A549 (cell line): ENCODE measurements around the gene WIF1. TPM values are rescaled to one million over a fixed set of nuclear protein-coding genes. Genes with fewer than 3 reads are reported as not detected.

Experiments
- ATAC-seq, 2 experiments: fragments of 200-7000 bp in 1 of 2; fragments of >200 bp in 1 of 2; cut with Nextera tagmentation in 1 of 2; cut with Tn5 transposase in 1 of 2; 3 replicates each; pipeline versions ENCODE4 v1.8.0 to v1.9.1; 2018 to 2020; ENCODE audit warnings: mild to moderate bottlenecking in 1 of 2, moderate library complexity in 1 of 2
- CTCF ChIA-PET: fragments of 300-600 bp; sonication (Branson Sonifier 250); formaldehyde crosslinking; extraction: SDS; loops from one replicate; lab custom pipeline; 2021; ENCODE audit warnings: antibody characterized with exemption, inconsistent platforms; lab: Yijun Ruan, JAX
- POLR2A ChIA-PET: fragments of 350-600 bp; formaldehyde crosslinking; extraction: SDS; loops from one replicate; lab custom pipeline; 2021; ENCODE audit warnings: antibody characterized with exemption, inconsistent platforms; lab: Yijun Ruan, JAX
- DNase-seq, 2 experiments: peaks; one replicate each; pipeline versions ENCODE4 v3.0.0 to v3.0.0-alpha.2; 2011 to 2016; ENCODE audit warnings: low read depth in 1 of 2, low spot score in 1 of 2
- FAIRE-seq: peaks from 2 replicates; lab custom pipeline; 2011; peaks lifted over from hg19 to GRCh38; lab: Jason Lieb, UNC
- H3K27ac ChIP-seq, 2 experiments: fragments of >200 bp; sonication (Bioruptor Twin); formaldehyde crosslinking; 3 replicates each; pipeline ENCODE4 v1.5.1; 2016 to 2017
- H3K4me1 ChIP-seq: fragments of >200 bp; sonication (Bioruptor Twin); formaldehyde crosslinking; 3 replicates; pipeline ENCODE4 v1.6.1; 2016
- H3K4me2 ChIP-seq: fragments of >200 bp; sonication (Bioruptor Twin); formaldehyde crosslinking; 3 replicates; pipeline ENCODE4 v1.6.1; 2016
- H3K4me3 ChIP-seq: fragments of >200 bp; sonication (Bioruptor Twin); formaldehyde crosslinking; 3 replicates; pipeline ENCODE4 v1.5.1; 2016
- H3K9me3 ChIP-seq: fragments of >200 bp; sonication (Bioruptor Twin); formaldehyde crosslinking; 3 replicates; pipeline ENCODE4 v1.6.1; 2016
- BHLHE40 ChIP-seq: IDR thresholded peaks from 2 replicates; pipeline ENCODE4 v1.6.1; 2012; ENCODE audit warnings: low read depth, low read length, inconsistent platforms
- CBX2 ChIP-seq: fragments of 200-600 bp; sonication (generic); IDR thresholded peaks from 2 replicates; pipeline ENCODE4 v1.6.1; 2016; ENCODE audit warnings: low read depth, mild to moderate bottlenecking, borderline replicate concordance
- CHD4 ChIP-seq: fragments of 200-600 bp; sonication (generic); IDR thresholded peaks from 2 replicates; pipeline ENCODE4 v1.6.1; 2016; ENCODE audit warnings: antibody characterized with exemption, mild to moderate bottlenecking, borderline replicate concordance
- EHF ChIP-seq: fragments of 250-450 bp; sonication (Bioruptor Pico); IDR thresholded peaks from 2 replicates; pipeline ENCODE4 v1.5.0; 2020; ENCODE audit warnings: mild to moderate bottlenecking
- EHMT2 ChIP-seq: fragments of 200-600 bp; sonication (generic); IDR thresholded peaks from 2 replicates; pipeline ENCODE4 v1.6.1; 2016; ENCODE audit warnings: antibody characterized with exemption, low read depth, mild to moderate bottlenecking, moderate library complexity
- EP300 ChIP-seq, 2 experiments: fragments of >200 bp; sonication (Bioruptor Twin); formaldehyde crosslinking; IDR thresholded peaks; 2 replicates in 1 of 2; 3 replicates in 1 of 2; pipeline ENCODE4 v1.6.1; 2016 to 2017
- ESRRA ChIP-seq: fragments of 150-350 bp; IDR thresholded peaks from 2 replicates; pipeline ENCODE4 v1.6.1; 2014; ENCODE audit warnings: mild to moderate bottlenecking, low read length, borderline replicate concordance
- FOXS1 ChIP-seq: fragments of 250-450 bp; sonication (Bioruptor Pico); IDR thresholded peaks from 2 replicates; pipeline ENCODE4 v1.5.0; 2020; ENCODE audit warnings: mild to moderate bottlenecking, moderate library complexity
- HDAC2 ChIP-seq: fragments of 200-600 bp; sonication (generic); IDR thresholded peaks from 2 replicates; pipeline ENCODE4 v1.6.1; 2016
- HEYL ChIP-seq: fragments of 250-450 bp; sonication (Bioruptor Pico); IDR thresholded peaks from 2 replicates; pipeline ENCODE4 v1.8.0; 2021; ENCODE audit warnings: mild to moderate bottlenecking, moderate library complexity
- HOXA7 ChIP-seq: fragments of 250-450 bp; sonication (Bioruptor Pico); IDR thresholded peaks from 2 replicates; pipeline ENCODE4 v1.5.0; 2020; ENCODE audit warnings: mild to moderate bottlenecking, moderate library complexity
- HOXB5 ChIP-seq: fragments of 250-450 bp; sonication (Bioruptor Pico); IDR thresholded peaks from 2 replicates; pipeline ENCODE4 v1.5.0; 2020; ENCODE audit warnings: mild to moderate bottlenecking, moderate library complexity
- JUN ChIP-seq, 2 experiments: fragments of >200 bp; sonication (Bioruptor Twin); formaldehyde crosslinking; IDR thresholded peaks; 2 replicates in 1 of 2; 3 replicates in 1 of 2; pipeline ENCODE4 v1.6.1; 2016 to 2017
- KDM1A ChIP-seq: fragments of 200-600 bp; sonication (generic); IDR thresholded peaks from 2 replicates; pipeline ENCODE4 v1.6.1; 2016; ENCODE audit warnings: low read depth, mild to moderate bottlenecking
- NR3C1 ChIP-seq: fragments of >200 bp; sonication (Bioruptor Twin); formaldehyde crosslinking; IDR thresholded peaks from 3 replicates; pipeline ENCODE4 v1.6.1; 2017
- PHF8 ChIP-seq: fragments of 200-600 bp; sonication (generic); IDR thresholded peaks from 2 replicates; pipeline ENCODE4 v1.6.1; 2016; ENCODE audit warnings: low read depth, mild to moderate bottlenecking, antibody characterized with exemption, moderate library complexity, borderline replicate concordance
- RAD21 ChIP-seq, 2 experiments: fragments of >200 bp in 1 of 2; sonication (Bioruptor Twin) in 1 of 2; formaldehyde crosslinking in 1 of 2; IDR thresholded peaks in 1 of 2; conservative IDR thresholded peaks in 1 of 2; 2 replicates in 1 of 2; 3 replicates in 1 of 2; pipeline ENCODE4 v1.6.1; 2012 to 2018; ENCODE audit warnings: inconsistent platforms in 1 of 2
- RARB ChIP-seq: fragments of 250-450 bp; sonication (Bioruptor Pico); IDR thresholded peaks from 2 replicates; pipeline ENCODE4 v1.8.0; 2021; ENCODE audit warnings: mild to moderate bottlenecking, moderate library complexity
- SREBF2 ChIP-seq: fragments of 450-650 bp; IDR thresholded peaks from 2 replicates; pipeline ENCODE4 v1.6.1; 2014; ENCODE audit warnings: mild to moderate bottlenecking, moderate library complexity
- TFCP2L1 ChIP-seq: fragments of 250-450 bp; sonication (Bioruptor Pico); IDR thresholded peaks from 2 replicates; pipeline ENCODE4 v1.5.0; 2021; ENCODE audit warnings: mild to moderate bottlenecking
- ZFP36 ChIP-seq: fragments of 450-650 bp; IDR thresholded peaks from 2 replicates; pipeline ENCODE4 v1.6.1; 2014; ENCODE audit warnings: borderline replicate concordance; ENCODE audit not compliant: partially characterized antibody
- ZNF302 ChIP-seq: fragments of 250-450 bp; sonication (Bioruptor Pico); IDR thresholded peaks from 2 replicates; pipeline ENCODE4 v1.9.0; 2021; ENCODE audit warnings: inconsistent platforms, mild to moderate bottlenecking, moderate library complexity
- ZSCAN20 ChIP-seq: fragments of 250-450 bp; sonication (Bioruptor Pico); IDR thresholded peaks from 2 replicates; pipeline ENCODE4 v1.8.0; 2022; ENCODE audit warnings: mild to moderate bottlenecking, moderate library complexity
- WGBS: methylation state at CpG from one replicate; pipeline ENCODE4 v1.1.6; 2017; ENCODE audit errors: missing lambda C conversion rate; 5-methylcytosine and 5-hydroxymethylcytosine counted together
- polyA plus RNA-seq, 4 experiments: library from polyadenylated mRNA; depleted of rRNA in 3 of 4; stranded (reverse); fragments of >200 nt; fragmentation: RNase III in 1 of 4; extraction: RNeasy Plus Mini Kit Qiagen cat#74134 plus additional on column Dnase treatment in 1 of 4; gene quantifications; 2 replicates in 3 of 4; 3 replicates in 1 of 4; pipeline ENCODE4 v1.2.3, GENCODE V29; 2011 to 2017
- TF ChIP-seq, protein P1 (sequence below): IDR thresholded peaks from 2 replicates; pipeline ENCODE4 v1.6.1; 2012
- TF ChIP-seq, protein P2 (sequence below): fragments of 200-600 bp; sonication (generic); IDR thresholded peaks from 2 replicates; pipeline ENCODE4 v1.6.1; 2016; ENCODE audit warnings: antibody characterized with exemption, mild to moderate bottlenecking, moderate library complexity
- TF ChIP-seq, protein P3 (sequence below): fragments of >200 bp; sonication (Bioruptor Twin); formaldehyde crosslinking; IDR thresholded peaks from 3 replicates; pipeline ENCODE4 v1.6.1; 2016
- TF ChIP-seq, protein P4 (sequence below): fragments of 150-350 bp; IDR thresholded peaks from 2 replicates; pipeline ENCODE4 v1.6.1; 2014; ENCODE audit warnings: low read depth, mild to moderate bottlenecking, low read length
- TF ChIP-seq, protein P5 (sequence below): fragments of 250-450 bp; sonication (Bioruptor Pico); IDR thresholded peaks from 2 replicates; pipeline ENCODE4 v1.5.0; 2020; ENCODE audit warnings: low read depth, mild to moderate bottlenecking, moderate library complexity
- TF ChIP-seq, protein P6 (sequence below): IDR thresholded peaks from 2 replicates; pipeline ENCODE4 v1.6.1; 2012; ENCODE audit warnings: low read depth, borderline replicate concordance

The WIF1 gene
- polyA plus RNA-seq, 2 of the 4 experiments (the other 2 are of a cell fraction): not detected

DNA sequence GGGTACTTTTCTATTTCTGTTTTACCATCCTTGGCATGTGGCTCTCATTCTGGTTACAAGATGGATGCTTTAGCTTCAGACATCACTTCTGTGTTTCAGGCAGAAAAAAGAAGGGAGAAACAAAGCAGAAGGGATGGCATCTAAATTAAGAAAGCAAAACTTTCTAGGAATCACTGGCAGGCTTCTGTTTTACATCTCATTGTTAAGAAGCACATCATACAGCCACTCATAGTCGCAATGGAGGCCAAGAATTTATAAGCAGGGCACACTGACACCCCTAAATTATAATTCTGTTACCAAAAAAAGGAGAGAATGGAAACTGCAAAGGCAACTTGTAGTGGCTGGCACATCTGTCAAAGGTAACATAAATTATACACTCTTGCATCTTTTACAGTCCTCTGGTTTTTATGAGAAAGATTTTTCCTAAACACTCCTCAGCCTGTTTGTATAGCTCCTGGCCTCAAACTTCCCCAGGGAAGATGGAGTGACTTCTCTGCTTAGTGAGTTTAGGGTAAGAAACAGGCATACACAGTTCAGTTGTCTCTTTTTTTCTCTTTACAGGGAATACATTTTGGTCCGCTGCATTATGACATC lies 26.3 kb upstream of the WIF1 start:
- FAIRE-seq (no peak), ATAC-seq (no peak)
- ChIA-PET CTCF (interaction anchor here (0.7 to 2.0 kb wide), 3 partner anchors 13 to 1056 kb away, joined by 3 to 6 read pairs (median 3); no protein-coding TSS in a partner anchor), POLR2A (no interaction called here)
- Histone ChIP-seq H3K4me1 (no peaks in the 10 kb centered on the region), H3K27ac (no peak overlapping the region), H3K4me3 (no peak overlapping the region)
- WGBS: 43% methylated on average over 2 of the region's 2 CpGs
- TF ChIP-seq PHF8 (no peak), HOXA7 (CRISPR knock-in tag) (no peak), TFCP2L1 (CRISPR knock-in tag) (no peak), HOXB5 (CRISPR knock-in tag) (no peak), HEYL (CRISPR knock-in tag) (no peak), RARB (no peak), ESRRA (no peak), EHF (CRISPR knock-in tag) (no peak), CBX2 (no peak), RAD21 (conservative IDR thresholded peaks at IDR 0.05 in 1 of 2, IDR thresholded peaks at IDR 0.05 in 1 of 2) (no peak), NR3C1 (no peak), SREBF2 (no peak), CHD4 (no peak), JUN (IDR thresholded peaks at IDR 0.05) (no peak), ZSCAN20 (no peak), HDAC2 (no peak)
- TF ChIP-seq, protein P1, sequence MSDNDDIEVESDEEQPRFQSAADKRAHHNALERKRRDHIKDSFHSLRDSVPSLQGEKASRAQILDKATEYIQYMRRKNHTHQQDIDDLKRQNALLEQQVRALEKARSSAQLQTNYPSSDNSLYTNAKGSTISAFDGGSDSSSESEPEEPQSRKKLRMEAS: no peak
- TF ChIP-seq, protein P2, sequence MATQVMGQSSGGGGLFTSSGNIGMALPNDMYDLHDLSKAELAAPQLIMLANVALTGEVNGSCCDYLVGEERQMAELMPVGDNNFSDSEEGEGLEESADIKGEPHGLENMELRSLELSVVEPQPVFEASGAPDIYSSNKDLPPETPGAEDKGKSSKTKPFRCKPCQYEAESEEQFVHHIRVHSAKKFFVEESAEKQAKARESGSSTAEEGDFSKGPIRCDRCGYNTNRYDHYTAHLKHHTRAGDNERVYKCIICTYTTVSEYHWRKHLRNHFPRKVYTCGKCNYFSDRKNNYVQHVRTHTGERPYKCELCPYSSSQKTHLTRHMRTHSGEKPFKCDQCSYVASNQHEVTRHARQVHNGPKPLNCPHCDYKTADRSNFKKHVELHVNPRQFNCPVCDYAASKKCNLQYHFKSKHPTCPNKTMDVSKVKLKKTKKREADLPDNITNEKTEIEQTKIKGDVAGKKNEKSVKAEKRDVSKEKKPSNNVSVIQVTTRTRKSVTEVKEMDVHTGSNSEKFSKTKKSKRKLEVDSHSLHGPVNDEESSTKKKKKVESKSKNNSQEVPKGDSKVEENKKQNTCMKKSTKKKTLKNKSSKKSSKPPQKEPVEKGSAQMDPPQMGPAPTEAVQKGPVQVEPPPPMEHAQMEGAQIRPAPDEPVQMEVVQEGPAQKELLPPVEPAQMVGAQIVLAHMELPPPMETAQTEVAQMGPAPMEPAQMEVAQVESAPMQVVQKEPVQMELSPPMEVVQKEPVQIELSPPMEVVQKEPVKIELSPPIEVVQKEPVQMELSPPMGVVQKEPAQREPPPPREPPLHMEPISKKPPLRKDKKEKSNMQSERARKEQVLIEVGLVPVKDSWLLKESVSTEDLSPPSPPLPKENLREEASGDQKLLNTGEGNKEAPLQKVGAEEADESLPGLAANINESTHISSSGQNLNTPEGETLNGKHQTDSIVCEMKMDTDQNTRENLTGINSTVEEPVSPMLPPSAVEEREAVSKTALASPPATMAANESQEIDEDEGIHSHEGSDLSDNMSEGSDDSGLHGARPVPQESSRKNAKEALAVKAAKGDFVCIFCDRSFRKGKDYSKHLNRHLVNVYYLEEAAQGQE: no peak
- TF ChIP-seq, protein P3, sequence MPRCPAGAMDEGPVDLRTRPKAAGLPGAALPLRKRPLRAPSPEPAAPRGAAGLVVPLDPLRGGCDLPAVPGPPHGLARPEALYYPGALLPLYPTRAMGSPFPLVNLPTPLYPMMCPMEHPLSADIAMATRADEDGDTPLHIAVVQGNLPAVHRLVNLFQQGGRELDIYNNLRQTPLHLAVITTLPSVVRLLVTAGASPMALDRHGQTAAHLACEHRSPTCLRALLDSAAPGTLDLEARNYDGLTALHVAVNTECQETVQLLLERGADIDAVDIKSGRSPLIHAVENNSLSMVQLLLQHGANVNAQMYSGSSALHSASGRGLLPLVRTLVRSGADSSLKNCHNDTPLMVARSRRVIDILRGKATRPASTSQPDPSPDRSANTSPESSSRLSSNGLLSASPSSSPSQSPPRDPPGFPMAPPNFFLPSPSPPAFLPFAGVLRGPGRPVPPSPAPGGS: no peak
- TF ChIP-seq, all 56 proteins: peak for 0
- H3K4me2 ChIP-seq: no peak overlapping the region
- no peak for DNase-seq
- H3K9me3 ChIP-seq: no peaks in the 10 kb centered on the region

DNA sequence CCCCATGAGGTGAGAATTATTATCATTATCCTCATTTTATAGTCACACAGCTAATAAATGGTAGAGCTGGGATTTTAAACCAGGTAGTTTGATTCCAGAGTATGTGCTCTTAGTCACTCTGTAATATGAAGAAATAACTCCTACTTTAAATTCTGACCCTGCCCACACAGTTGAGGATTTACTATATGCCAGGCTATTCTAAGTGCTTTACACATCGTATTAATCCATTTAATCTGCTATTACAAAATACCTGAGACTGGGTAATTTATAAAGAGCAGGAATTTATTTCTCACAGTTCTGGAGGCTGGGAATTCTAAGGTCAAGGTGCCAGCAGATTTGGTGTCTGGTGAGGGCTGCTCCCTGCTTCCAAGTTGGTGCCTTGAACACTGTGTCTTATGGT lies 19.6 kb upstream of the WIF1 start:
- WGBS: 0% methylated on average over 1 of the region's 1 CpG
- CTCF ChIA-PET: no interaction called here
- no peak overlapping the region for H3K27ac ChIP-seq
- TF ChIP-seq PHF8 (no peak), ZFP36 (no peak), ZNF302 (CRISPR knock-in tag) (no peak), BHLHE40 (no peak), KDM1A (no peak), HOXA7 (CRISPR knock-in tag) (no peak), HEYL (CRISPR knock-in tag) (no peak), FOXS1 (no peak), EP300 (IDR thresholded peaks at IDR 0.05) (no peak), EHMT2 (no peak)
- TF ChIP-seq, protein P4, sequence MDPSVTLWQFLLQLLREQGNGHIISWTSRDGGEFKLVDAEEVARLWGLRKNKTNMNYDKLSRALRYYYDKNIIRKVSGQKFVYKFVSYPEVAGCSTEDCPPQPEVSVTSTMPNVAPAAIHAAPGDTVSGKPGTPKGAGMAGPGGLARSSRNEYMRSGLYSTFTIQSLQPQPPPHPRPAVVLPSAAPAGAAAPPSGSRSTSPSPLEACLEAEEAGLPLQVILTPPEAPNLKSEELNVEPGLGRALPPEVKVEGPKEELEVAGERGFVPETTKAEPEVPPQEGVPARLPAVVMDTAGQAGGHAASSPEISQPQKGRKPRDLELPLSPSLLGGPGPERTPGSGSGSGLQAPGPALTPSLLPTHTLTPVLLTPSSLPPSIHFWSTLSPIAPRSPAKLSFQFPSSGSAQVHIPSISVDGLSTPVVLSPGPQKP: no peak
- TF ChIP-seq, protein P3: no peak
- TF ChIP-seq, protein P5, sequence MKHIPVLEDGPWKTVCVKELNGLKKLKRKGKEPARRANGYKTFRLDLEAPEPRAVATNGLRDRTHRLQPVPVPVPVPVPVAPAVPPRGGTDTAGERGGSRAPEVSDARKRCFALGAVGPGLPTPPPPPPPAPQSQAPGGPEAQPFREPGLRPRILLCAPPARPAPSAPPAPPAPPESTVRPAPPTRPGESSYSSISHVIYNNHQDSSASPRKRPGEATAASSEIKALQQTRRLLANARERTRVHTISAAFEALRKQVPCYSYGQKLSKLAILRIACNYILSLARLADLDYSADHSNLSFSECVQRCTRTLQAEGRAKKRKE (CRISPR knock-in tag): no peak
- TF ChIP-seq, protein P1: no peak
- TF ChIP-seq, protein P6, sequence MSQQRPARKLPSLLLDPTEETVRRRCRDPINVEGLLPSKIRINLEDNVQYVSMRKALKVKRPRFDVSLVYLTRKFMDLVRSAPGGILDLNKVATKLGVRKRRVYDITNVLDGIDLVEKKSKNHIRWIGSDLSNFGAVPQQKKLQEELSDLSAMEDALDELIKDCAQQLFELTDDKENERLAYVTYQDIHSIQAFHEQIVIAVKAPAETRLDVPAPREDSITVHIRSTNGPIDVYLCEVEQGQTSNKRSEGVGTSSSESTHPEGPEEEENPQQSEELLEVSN: no peak

More for the DNA sequence above, 19.6 kb upstream of the WIF1 start:
- POLR2A ChIA-PET: no interaction called here
- FAIRE-seq (no peak), ATAC-seq (no peak), DNase-seq (no peak)
- Histone ChIP-seq H3K4me2 (no peak overlapping the region), H3K4me3 (no peak overlapping the region), H3K4me1 (no peaks in the 10 kb centered on the region), H3K9me3 (peaks cover 8% of the 10 kb centered on the region; the same call in 1 of the 3 replicates)
